ENCODE results near the gene KRTAP5-5.
A peak's percentile ranks its signal among the peaks of the same experiment; 100 is the strongest.

The KRTAP5-5 gene

GRCh38 chr11:1619449-1619848 lies 10.1 kb upstream of the KRTAP5-5 start:
- DNase-seq (ENCODE audit: low read depth in 2 of 2) = peak in 1 of 2 donors; percentile 23
- TF ChIP-seq, protein P1, sequence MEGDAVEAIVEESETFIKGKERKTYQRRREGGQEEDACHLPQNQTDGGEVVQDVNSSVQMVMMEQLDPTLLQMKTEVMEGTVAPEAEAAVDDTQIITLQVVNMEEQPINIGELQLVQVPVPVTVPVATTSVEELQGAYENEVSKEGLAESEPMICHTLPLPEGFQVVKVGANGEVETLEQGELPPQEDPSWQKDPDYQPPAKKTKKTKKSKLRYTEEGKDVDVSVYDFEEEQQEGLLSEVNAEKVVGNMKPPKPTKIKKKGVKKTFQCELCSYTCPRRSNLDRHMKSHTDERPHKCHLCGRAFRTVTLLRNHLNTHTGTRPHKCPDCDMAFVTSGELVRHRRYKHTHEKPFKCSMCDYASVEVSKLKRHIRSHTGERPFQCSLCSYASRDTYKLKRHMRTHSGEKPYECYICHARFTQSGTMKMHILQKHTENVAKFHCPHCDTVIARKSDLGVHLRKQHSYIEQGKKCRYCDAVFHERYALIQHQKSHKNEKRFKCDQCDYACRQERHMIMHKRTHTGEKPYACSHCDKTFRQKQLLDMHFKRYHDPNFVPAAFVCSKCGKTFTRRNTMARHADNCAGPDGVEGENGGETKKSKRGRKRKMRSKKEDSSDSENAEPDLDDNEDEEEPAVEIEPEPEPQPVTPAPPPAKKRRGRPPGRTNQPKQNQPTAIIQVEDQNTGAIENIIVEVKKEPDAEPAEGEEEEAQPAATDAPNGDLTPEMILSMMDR (IDR thresholded peaks at IDR 0.05; ENCODE audit: low read depth, low read length) = no peak
- no peak overlapping the region for H3K4me3 ChIP-seq (replicated peaks in 1 of 2; ENCODE audit: low read depth in 2 of 2, low read length in 2 of 2)

GRCh38 chr11:1622086-1622485 lies 7.5 kb upstream of the KRTAP5-5 start, which contains the start of gene KRTAP5-4:
Gene KRTAP5-4 (minus strand): TSS chr11:1622138. CDS start chr11:1622093, 45 bp downstream.
- TF ChIP-seq, protein P1 (IDR thresholded peaks at IDR 0.05; ENCODE audit: low read depth, low read length) = no peak
- H3K4me3 ChIP-seq (replicated peaks in 1 of 2; ENCODE audit: low read depth in 2 of 2, low read length in 2 of 2) = no peak within 1 kb of the TSS
- DNase-seq (ENCODE audit: low read depth in 2 of 2) = no peak

- H3K4me3 ChIP-seq (replicated peaks in 1 of 2; ENCODE audit: low read depth in 2 of 2, low read length in 2 of 2) = no peak overlapping the region
- TF ChIP-seq, protein P1 (IDR thresholded peaks at IDR 0.05; ENCODE audit: low read depth, low read length) = no peak
- no peak for DNase-seq (ENCODE audit: low read depth in 2 of 2)
Measured at GRCh38 chr11:1623716-1624115, 5.9 kb upstream of the KRTAP5-5 start.

DNA sequence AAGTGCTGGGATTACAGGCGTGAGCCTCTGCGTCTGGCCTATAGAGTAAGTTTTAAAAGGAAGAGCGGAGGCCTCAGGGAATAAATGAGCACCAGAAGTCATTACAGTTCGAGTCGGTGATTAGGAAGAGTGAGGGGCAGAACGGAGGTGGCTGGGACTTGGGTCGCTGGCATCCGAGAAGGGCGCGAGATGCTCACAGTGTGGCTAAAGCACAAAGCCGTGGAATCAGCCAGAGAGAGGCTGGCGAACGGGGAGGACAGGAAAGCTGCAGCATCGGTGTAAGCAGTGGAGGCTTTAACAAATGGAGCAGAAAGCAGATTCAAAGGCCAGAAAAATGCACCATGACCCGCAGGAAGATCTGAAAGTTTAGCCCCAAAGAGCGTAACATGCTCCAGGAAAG lies 5.0 kb upstream of the KRTAP5-5 start:
- no peak for DNase-seq (ENCODE audit: low read depth in 2 of 2)
- no peak overlapping the region for H3K4me3 ChIP-seq (replicated peaks in 1 of 2; ENCODE audit: low read depth in 2 of 2, low read length in 2 of 2)
- TF ChIP-seq, protein P1 (IDR thresholded peaks at IDR 0.05; ENCODE audit: low read depth, low read length) = no peak

- TF ChIP-seq, protein P1 (IDR thresholded peaks at IDR 0.05; ENCODE audit: low read depth, low read length) = no peak
- H3K4me3 ChIP-seq (replicated peaks in 1 of 2; ENCODE audit: low read depth in 2 of 2, low read length in 2 of 2) = no peak overlapping the region
- no peak for DNase-seq (ENCODE audit: low read depth in 2 of 2)
Measured at GRCh38 chr11:1625541-1625940, 4.0 kb upstream of the KRTAP5-5 start.

GRCh38 chr11:1628506-1629325 lies 859 bp upstream of the KRTAP5-5 start:
- TF ChIP-seq, protein P1 (IDR thresholded peaks at IDR 0.05; ENCODE audit: low read depth, low read length) = peak; percentile 94
- DNase-seq (ENCODE audit: low read depth in 2 of 2) = peak; percentile 28 to 45
- no peak overlapping the region for H3K4me3 ChIP-seq (replicated peaks in 1 of 2; ENCODE audit: low read depth in 2 of 2, low read length in 2 of 2)
